ENCODE measurements around the gene LRSAM1. TPM values are rescaled to one million over a fixed set of nuclear protein-coding genes. Genes with fewer than 3 reads are reported as not detected.

LRSAM1 gene
- total and polyA plus RNA-seq, 5 donors, result 14.4 to 23.8 (median 23.2) TPM

- H3K27ac ChIP-seq (ENCODE audit: low read length), result peak overlapping the region; percentile 11
- intact Hi-C loops (cut with DNase I), result loop anchor here in 3 of 4 donors (5.0 kb wide), 1 partner anchor 48 kb away; a partner anchor contains a TSS
- peak; percentile 6 to 39 for ATAC-seq
- H3K4me1 ChIP-seq (ENCODE audit: control insufficient read depth, insufficient read depth, low read length), result peaks cover 6% of the 10 kb centered on the region
- H3K9me3 ChIP-seq (ENCODE audit: control insufficient read depth, low read length), result peaks cover 2% of the 10 kb centered on the region
- H3K27me3 ChIP-seq (ENCODE audit: control insufficient read depth, insufficient read depth), result no peaks in the 10 kb centered on the region
- no peak overlapping the region for H3K4me3 ChIP-seq (ENCODE audit: low read length)
- 68% methylated on average over 22 of the region's 22 CpGs for WGBS
- DNase-seq, result peak in 2 of 3 donors; percentile 37 to 60
These were observed 68.2 kb downstream of the LRSAM1 start for GRCh38 chr9:127519301-127520166.

GRCh38 chr9:127520941-127521918, 69.9 kb downstream of the LRSAM1 start:
- H3K27me3 ChIP-seq (ENCODE audit: control insufficient read depth, insufficient read depth), result no peaks in the 10 kb centered on the region

GRCh38 chr9:127521919-127522304, 70.6 kb downstream of the LRSAM1 start:
- DNase-seq (peak; percentile 68 to 86 (median 85)), ATAC-seq (peak; percentile 43 to 71)
- intact Hi-C loops (cut with DNase I), result loop anchor here in 3 of 4 donors (5.0 kb wide), 1 partner anchor 45 kb away; a partner anchor contains a TSS
- H3K27me3 ChIP-seq (ENCODE audit: control insufficient read depth, insufficient read depth), result no peaks in the 10 kb centered on the region
- H3K4me3 ChIP-seq (ENCODE audit: low read length), result no peak overlapping the region
- WGBS, result 39% methylated on average over 5 of the region's 5 CpGs
- H3K27ac ChIP-seq (ENCODE audit: low read length), result peak overlapping the region; percentile 64
- peaks cover 6% of the 10 kb centered on the region for H3K4me1 ChIP-seq (ENCODE audit: control insufficient read depth, insufficient read depth, low read length)
- H3K9me3 ChIP-seq (ENCODE audit: control insufficient read depth, low read length), result peaks cover 2% of the 10 kb centered on the region

More at GRCh38 chr9:127520941-127521918, 69.9 kb downstream of the LRSAM1 start:
- H3K4me1 ChIP-seq (ENCODE audit: control insufficient read depth, insufficient read depth, low read length), result peaks cover 6% of the 10 kb centered on the region
- H3K4me3 ChIP-seq (ENCODE audit: low read length), result no peak overlapping the region
- DNase-seq (peak in 2 of 3 donors; percentile 80 to 82), ATAC-seq (peak; percentile 52 to 73)
- intact Hi-C loops (cut with DNase I), result loop anchor here in 3 of 4 donors (5.0 kb wide), 1 partner anchor 46 kb away; a partner anchor contains a TSS
- peak overlapping the region; percentile 86 for H3K27ac ChIP-seq (ENCODE audit: low read length)
- H3K9me3 ChIP-seq (ENCODE audit: control insufficient read depth, low read length), result peaks cover 2% of the 10 kb centered on the region
- 44% methylated on average over 20 of the region's 20 CpGs for WGBS

GRCh38 chr9:127522727-127523126, 71.4 kb downstream of the LRSAM1 start:
- WGBS, result 72% methylated on average over 2 of the region's 2 CpGs
- H3K27me3 ChIP-seq (ENCODE audit: control insufficient read depth, insufficient read depth), result no peaks in the 10 kb centered on the region
- intact Hi-C loops (cut with DNase I), result loop anchor here in 3 of 4 donors (5.0 kb wide), 1 partner anchor 45 kb away; a partner anchor contains a TSS
- DNase-seq (peak in 1 of 3 donors; percentile 16), ATAC-seq (no peak)
- H3K9me3 ChIP-seq (ENCODE audit: control insufficient read depth, low read length), result peaks cover 2% of the 10 kb centered on the region
- H3K4me1 ChIP-seq (ENCODE audit: control insufficient read depth, insufficient read depth, low read length), result peaks cover 6% of the 10 kb centered on the region
- H3K4me3 ChIP-seq (ENCODE audit: low read length), result no peak overlapping the region
- peak overlapping the region; percentile 1 for H3K27ac ChIP-seq (ENCODE audit: low read length)

GRCh38 chr9:127523312-127523851, 72.1 kb downstream of the LRSAM1 start:
- intact Hi-C loops (cut with DNase I), result loop anchor here in 3 of 4 donors (5.0 kb wide), 1 partner anchor 44 kb away; a partner anchor contains a TSS
- Histone ChIP-seq H3K27me3 (ENCODE audit: control insufficient read depth, insufficient read depth) (no peaks in the 10 kb centered on the region), H3K4me3 (ENCODE audit: low read length) (no peak overlapping the region), H3K9me3 (ENCODE audit: control insufficient read depth, low read length) (peaks cover 2% of the 10 kb centered on the region), H3K27ac (ENCODE audit: low read length) (no peak overlapping the region), H3K4me1 (ENCODE audit: control insufficient read depth, insufficient read depth, low read length) (peaks cover 6% of the 10 kb centered on the region)
- ATAC-seq (no peak), DNase-seq (no peak)
- 95% methylated on average over 9 of the region's 9 CpGs for WGBS

- H3K27me3 ChIP-seq (ENCODE audit: control insufficient read depth, insufficient read depth), result no peaks in the 10 kb centered on the region
- H3K4me1 ChIP-seq (ENCODE audit: control insufficient read depth, insufficient read depth, low read length), result peaks cover 9% of the 10 kb centered on the region
- intact Hi-C loops (cut with DNase I), result loop anchor here in 3 of 4 donors (5.0 kb wide), 1 partner anchor 43 kb away; a partner anchor contains a TSS
- ATAC-seq (no peak), DNase-seq (peak in 1 of 3 donors; percentile 12)
- H3K27ac ChIP-seq (ENCODE audit: low read length), result no peak overlapping the region
- 70% methylated on average over 6 of the region's 6 CpGs for WGBS
- no peak overlapping the region for H3K4me3 ChIP-seq (ENCODE audit: low read length)
- H3K9me3 ChIP-seq (ENCODE audit: control insufficient read depth, low read length), result peaks cover 2% of the 10 kb centered on the region
These were observed 73.1 kb downstream of the LRSAM1 start for GRCh38 chr9:127524373-127524772.

- Histone ChIP-seq H3K27ac (ENCODE audit: low read length) (no peak overlapping the region), H3K4me1 (ENCODE audit: control insufficient read depth, insufficient read depth, low read length) (peaks cover 9% of the 10 kb centered on the region), H3K4me3 (ENCODE audit: low read length) (no peak overlapping the region), H3K27me3 (ENCODE audit: control insufficient read depth, insufficient read depth) (no peaks in the 10 kb centered on the region), H3K9me3 (ENCODE audit: control insufficient read depth, low read length) (peaks cover 2% of the 10 kb centered on the region)
- intact Hi-C loops (cut with DNase I), result no loop called here
- ATAC-seq (no peak), DNase-seq (peak in 1 of 3 donors; percentile 3)
- 96% methylated on average over 8 of the region's 8 CpGs for WGBS
These were observed 74.3 kb downstream of the LRSAM1 start for GRCh38 chr9:127525401-127526188.

- Histone ChIP-seq H3K27me3 (ENCODE audit: control insufficient read depth, insufficient read depth) (no peaks in the 10 kb centered on the region), H3K4me1 (ENCODE audit: control insufficient read depth, insufficient read depth, low read length) (peaks cover 7% of the 10 kb centered on the region), H3K27ac (ENCODE audit: low read length) (no peak overlapping the region), H3K4me3 (ENCODE audit: low read length) (no peak overlapping the region), H3K9me3 (ENCODE audit: control insufficient read depth, low read length) (peaks cover 2% of the 10 kb centered on the region)
- intact Hi-C loops (cut with DNase I), result no loop called here
- DNase-seq (peak; percentile 12 to 53 (median 33)), ATAC-seq (no peak)
- WGBS, result 76% methylated on average over 30 of the region's 30 CpGs
These were observed 75.6 kb downstream of the LRSAM1 start for GRCh38 chr9:127526655-127527559.

GRCh38 chr9:127527560-127528268, 76.4 kb downstream of the LRSAM1 start:
- Histone ChIP-seq H3K27me3 (ENCODE audit: control insufficient read depth, insufficient read depth) (no peaks in the 10 kb centered on the region), H3K4me1 (ENCODE audit: control insufficient read depth, insufficient read depth, low read length) (peaks cover 3% of the 10 kb centered on the region), H3K27ac (ENCODE audit: low read length) (peak overlapping the region; percentile 45), H3K9me3 (ENCODE audit: control insufficient read depth, low read length) (peaks cover 2% of the 10 kb centered on the region), H3K4me3 (ENCODE audit: low read length) (no peak overlapping the region)
- ATAC-seq, result no peak
- intact Hi-C loops (cut with DNase I), result no loop called here
- WGBS, result 82% methylated on average over 17 of the region's 17 CpGs
- peak in 2 of 3 donors; percentile 5 to 29 for DNase-seq

Measured in right cardiac atrium (tissue), 5 donors.